ENCODE measurements around the gene MAEL. TPM values are rescaled to one million over a fixed set of nuclear protein-coding genes. Genes with fewer than 3 reads are reported as not detected.

The MAEL gene
- total RNA-seq (not detected), polyA plus RNA-seq (not detected), total RNA-seq (not detected)

- POLR2A ChIA-PET, result no interaction called here
- no peak within 1 kb of the TSS for H3K4me3 ChIP-seq (ENCODE audit: low read length)
- no peaks in the 10 kb centered on the region for H3K4me1 ChIP-seq (ENCODE audit: control insufficient read depth in 2 of 2, insufficient read depth in 2 of 2, low read length in 2 of 2)
- H3K4me3 Mint-ChIP-seq, result no peak within 1 kb of the TSS
- H3K27ac Mint-ChIP-seq, result no peak within 1 kb of the TSS
- H3K36me3 ChIP-seq (ENCODE audit: control insufficient read depth in 2 of 3, insufficient read depth in 3 of 3, low read length in 3 of 3), result no peaks in the 10 kb centered on the region
- H3K4me1 Mint-ChIP-seq, result no peaks in the 10 kb centered on the region
- no peaks in the 10 kb centered on the region for H3K9me3 ChIP-seq (ENCODE audit: control insufficient read depth in 2 of 3, low read length in 3 of 3)
- H3K36me3 Mint-ChIP-seq, result peaks cover 0 to 1% (median 0%) of the 10 kb centered on the region in 5 donors
- no peak for DNase-seq
- H3K27me3 Mint-ChIP-seq, result peaks cover 11 to 61% (median 15%) of the 10 kb centered on the region in 5 donors
- intact Hi-C loops (cut with micrococcal nuclease), result no loop called here
- no peaks in the 10 kb centered on the region for H3K27me3 ChIP-seq (ENCODE audit: control insufficient read depth in 2 of 2, insufficient read depth in 2 of 2, low read length in 2 of 2)
- peaks cover 0 to 8% (median 0%) of the 10 kb centered on the region in 11 donors for H3K9me3 Mint-ChIP-seq
- no peak for ATAC-seq
- CTCF ChIA-PET, result no interaction called here
- no peak within 1 kb of the TSS for H3K27ac ChIP-seq (ENCODE audit: low read depth, low read length)
These were observed at the start of gene MAEL for GRCh38 chr1:166988974-166989515. Gene MAEL, plus strand, starts transcription at chr1:166989280. Its CDS starts 73 bp downstream, at chr1:166989353.

- H3K9me3 Mint-ChIP-seq, result no peaks in the 10 kb centered on the region
- no peak overlapping the region for H3K27ac Mint-ChIP-seq
- H3K4me3 Mint-ChIP-seq, result no peak overlapping the region
- ChIA-PET CTCF (interaction anchor here (1.4 kb wide), 1 partner anchor 119 kb away, joined by 3 read pairs; no protein-coding TSS in a partner anchor), POLR2A (no interaction called here)
- H3K9me3 ChIP-seq (ENCODE audit: control insufficient read depth in 2 of 3, low read length in 3 of 3), result no peaks in the 10 kb centered on the region
- H3K27ac ChIP-seq (ENCODE audit: low read depth, low read length), result no peak overlapping the region
- H3K4me1 ChIP-seq (ENCODE audit: control insufficient read depth in 2 of 2, insufficient read depth in 2 of 2, low read length in 2 of 2), result peaks cover 0 to 7% of the 10 kb centered on the region in 2 donors
- no peak overlapping the region for H3K4me3 ChIP-seq (ENCODE audit: low read length)
- ATAC-seq, result no peak
- no peaks in the 10 kb centered on the region for H3K27me3 ChIP-seq (ENCODE audit: control insufficient read depth in 2 of 2, insufficient read depth in 2 of 2, low read length in 2 of 2)
- intact Hi-C loops (cut with micrococcal nuclease), result no loop called here
- peaks cover 5 to 16% (median 13%) of the 10 kb centered on the region in 7 donors for H3K4me1 Mint-ChIP-seq
- H3K36me3 Mint-ChIP-seq, result no peaks in the 10 kb centered on the region
- DNase-seq, result no peak
- H3K36me3 ChIP-seq (ENCODE audit: control insufficient read depth in 2 of 3, insufficient read depth in 3 of 3, low read length in 3 of 3), result no peaks in the 10 kb centered on the region
- peaks cover 0 to 5% (median 3%) of the 10 kb centered on the region in 5 donors for H3K27me3 Mint-ChIP-seq
These were observed 49.2 kb upstream of the MAEL start for GRCh38 chr1:166939741-166940375.

- no peak overlapping the region for H3K27ac Mint-ChIP-seq
- H3K9me3 Mint-ChIP-seq, result peaks cover 0 to 2% (median 0%) of the 10 kb centered on the region in 11 donors
- H3K27me3 Mint-ChIP-seq, result peaks cover 19 to 35% (median 24%) of the 10 kb centered on the region in 5 donors
- H3K36me3 Mint-ChIP-seq, result peaks cover 0 to 3% (median 0%) of the 10 kb centered on the region in 5 donors
- intact Hi-C loops (cut with micrococcal nuclease), result no loop called here
- Histone ChIP-seq H3K27ac (ENCODE audit: low read depth, low read length) (no peak overlapping the region), H3K9me3 (ENCODE audit: control insufficient read depth in 2 of 3, low read length in 3 of 3) (no peaks in the 10 kb centered on the region), H3K4me3 (ENCODE audit: low read length) (no peak overlapping the region), H3K4me1 (ENCODE audit: control insufficient read depth in 2 of 2, insufficient read depth in 2 of 2, low read length in 2 of 2) (peaks cover 0 to 16% of the 10 kb centered on the region in 2 donors), H3K36me3 (ENCODE audit: control insufficient read depth in 2 of 3, insufficient read depth in 3 of 3, low read length in 3 of 3) (no peaks in the 10 kb centered on the region), H3K27me3 (ENCODE audit: control insufficient read depth in 2 of 2, insufficient read depth in 2 of 2, low read length in 2 of 2) (peaks cover 0 to 8% of the 10 kb centered on the region in 2 donors)
- ATAC-seq (peak; percentile 70), DNase-seq (peak in 6 of 9 donors; percentile 17 to 35 (median 18))
- peaks cover 16 to 41% (median 31%) of the 10 kb centered on the region in 7 donors for H3K4me1 Mint-ChIP-seq
- ChIA-PET CTCF (no interaction called here), POLR2A (no interaction called here)
- H3K4me3 Mint-ChIP-seq, result peak overlapping the region in 2 of 10 donors; percentile 2 to 35
These were observed 44.7 kb upstream of the MAEL start for GRCh38 chr1:166944186-166944967.

- Histone ChIP-seq H3K9me3 (ENCODE audit: control insufficient read depth in 2 of 3, low read length in 3 of 3) (no peaks in the 10 kb centered on the region), H3K27me3 (ENCODE audit: control insufficient read depth in 2 of 2, insufficient read depth in 2 of 2, low read length in 2 of 2) (peaks cover 0 to 8% of the 10 kb centered on the region in 2 donors), H3K27ac (ENCODE audit: low read depth, low read length) (no peak overlapping the region), H3K36me3 (ENCODE audit: control insufficient read depth in 2 of 3, insufficient read depth in 3 of 3, low read length in 3 of 3) (no peaks in the 10 kb centered on the region), H3K4me3 (ENCODE audit: low read length) (no peak overlapping the region), H3K4me1 (ENCODE audit: control insufficient read depth in 2 of 2, insufficient read depth in 2 of 2, low read length in 2 of 2) (peaks cover 0 to 16% of the 10 kb centered on the region in 2 donors)
- peak overlapping the region in 7 of 10 donors; percentile 15 to 60 (median 50) for H3K4me3 Mint-ChIP-seq
- CTCF ChIA-PET, result no interaction called here
- peaks cover 21 to 37% (median 29%) of the 10 kb centered on the region in 5 donors for H3K27me3 Mint-ChIP-seq
- peak; percentile 31 for ATAC-seq
- peaks cover 16 to 41% (median 31%) of the 10 kb centered on the region in 7 donors for H3K4me1 Mint-ChIP-seq
- no peak for DNase-seq
- intact Hi-C loops (cut with micrococcal nuclease), result no loop called here
- peaks cover 0 to 3% (median 0%) of the 10 kb centered on the region in 5 donors for H3K36me3 Mint-ChIP-seq
- H3K27ac Mint-ChIP-seq, result no peak overlapping the region
- H3K9me3 Mint-ChIP-seq, result peaks cover 0 to 2% (median 0%) of the 10 kb centered on the region in 11 donors
- POLR2A ChIA-PET, result no interaction called here
These were observed 41.6 kb upstream of the MAEL start for GRCh38 chr1:166947398-166948043.

- H3K4me1 Mint-ChIP-seq, result peaks cover 16 to 37% (median 28%) of the 10 kb centered on the region in 7 donors
- peaks cover 0 to 2% (median 0%) of the 10 kb centered on the region in 11 donors for H3K9me3 Mint-ChIP-seq
- Histone ChIP-seq H3K27me3 (ENCODE audit: control insufficient read depth in 2 of 2, insufficient read depth in 2 of 2, low read length in 2 of 2) (peaks cover 0 to 8% of the 10 kb centered on the region in 2 donors), H3K4me1 (ENCODE audit: control insufficient read depth in 2 of 2, insufficient read depth in 2 of 2, low read length in 2 of 2) (peaks cover 0 to 16% of the 10 kb centered on the region in 2 donors), H3K9me3 (ENCODE audit: control insufficient read depth in 2 of 3, low read length in 3 of 3) (no peaks in the 10 kb centered on the region), H3K36me3 (ENCODE audit: control insufficient read depth in 2 of 3, insufficient read depth in 3 of 3, low read length in 3 of 3) (no peaks in the 10 kb centered on the region), H3K27ac (ENCODE audit: low read depth, low read length) (no peak overlapping the region), H3K4me3 (ENCODE audit: low read length) (no peak overlapping the region)
- no peak overlapping the region for H3K4me3 Mint-ChIP-seq
- H3K27me3 Mint-ChIP-seq, result peaks cover 21 to 37% (median 29%) of the 10 kb centered on the region in 5 donors
- ChIA-PET POLR2A (no interaction called here), CTCF (no interaction called here)
- H3K36me3 Mint-ChIP-seq, result peaks cover 0 to 8% (median 0%) of the 10 kb centered on the region in 5 donors
- no peak for DNase-seq
- intact Hi-C loops (cut with micrococcal nuclease), result no loop called here
- no peak overlapping the region for H3K27ac Mint-ChIP-seq
- no peak for ATAC-seq
These were observed 40.2 kb upstream of the MAEL start for GRCh38 chr1:166948856-166949350.

GRCh38 chr1:166950156-166950555 is 38.9 kb upstream of the MAEL start:
- Mint-ChIP-seq H3K27me3 (peaks cover 21 to 33% (median 29%) of the 10 kb centered on the region in 5 donors), H3K4me1 (peaks cover 5 to 25% (median 16%) of the 10 kb centered on the region in 7 donors), H3K36me3 (peaks cover 0 to 11% (median 0%) of the 10 kb centered on the region in 5 donors), H3K27ac (no peak overlapping the region), H3K4me3 (no peak overlapping the region), H3K9me3 (peaks cover 0 to 2% (median 0%) of the 10 kb centered on the region in 11 donors)
- ChIA-PET POLR2A (no interaction called here), CTCF (no interaction called here)
- no peaks in the 10 kb centered on the region for H3K9me3 ChIP-seq (ENCODE audit: control insufficient read depth in 2 of 3, low read length in 3 of 3)
- no peak overlapping the region for H3K4me3 ChIP-seq (ENCODE audit: low read length)
- H3K4me1 ChIP-seq (ENCODE audit: control insufficient read depth in 2 of 2, insufficient read depth in 2 of 2, low read length in 2 of 2), result peaks cover 0 to 6% of the 10 kb centered on the region in 2 donors
- H3K36me3 ChIP-seq (ENCODE audit: control insufficient read depth in 2 of 3, insufficient read depth in 3 of 3, low read length in 3 of 3), result no peaks in the 10 kb centered on the region
- ATAC-seq (no peak), DNase-seq (no peak)
- H3K27me3 ChIP-seq (ENCODE audit: control insufficient read depth in 2 of 2, insufficient read depth in 2 of 2, low read length in 2 of 2), result peaks cover 0 to 8% of the 10 kb centered on the region in 2 donors
- intact Hi-C loops (cut with micrococcal nuclease), result no loop called here
- H3K27ac ChIP-seq (ENCODE audit: low read depth, low read length), result no peak overlapping the region
